Colonic mucosa (tissue), 4 donors: ENCODE results near the gene CROCC2. TPM values are rescaled to one million over a fixed set of nuclear protein-coding genes. Genes with fewer than 3 reads are reported as not detected.

ENCODE experiments used
- DNase-seq: peaks from one replicate; pipeline ENCODE4 v3.0.0-alpha.2; 2020
- H3K27ac ChIP-seq: fragments of 200-600 bp; one replicate; pipeline ENCODE4 v1.8.0; 2021
- H3K27me3 ChIP-seq: fragments of 200-600 bp; one replicate; pipeline ENCODE4 v1.8.0; 2021
- H3K36me3 ChIP-seq: fragments of 200-600 bp; one replicate; pipeline ENCODE4 v1.8.0; 2021
- H3K4me1 ChIP-seq: fragments of 200-600 bp; one replicate; pipeline ENCODE4 v1.8.0; 2021; ENCODE audit warnings: mild to moderate bottlenecking
- H3K4me3 ChIP-seq: fragments of 200-600 bp; one replicate; pipeline ENCODE4 v1.8.0; 2021
- H3K9ac ChIP-seq, 2 donors: one replicate each; pipeline ENCODE4 v1.7.0; 2013; ENCODE audit warnings: control low read depth in 2 of 2, low read depth in 2 of 2, low read length in 2 of 2
- H3K9me3 ChIP-seq: fragments of 200-600 bp; one replicate; pipeline ENCODE4 v1.8.0; 2021
- intact Hi-C: fragments of 100-400 bp; cut with DNase I; formaldehyde crosslinking; loops from one replicate; pipeline ENCODE4 v1.14.1; 2022
- total RNA-seq, 2 donors: library from RNA; stranded (reverse); fragmentation: NEBNext Ultra II Directional in 1 of 2; extraction: Animal tissue kit (Norgen Biotek cat#: 25700) in 1 of 2; gene quantifications; one replicate each; pipeline ENCODE4 v1.2.1, GENCODE V29; 2021
- TF ChIP-seq, protein P1 (sequence below): fragments of 200-600 bp; IDR thresholded peaks from one replicate; pipeline ENCODE4 v1.8.0; 2022; ENCODE audit warnings: antibody characterized with exemption, mild to moderate bottlenecking
- donor health status: healthy.
- donor health status: DM: no; HTN: no; CAD: no.
- donor health status: DM: no; HTN: no; CAD: no.

CROCC2 gene
- total RNA-seq, 2 donors from 2014 or later: 0.05 TPM; not detected in 1

DNA sequence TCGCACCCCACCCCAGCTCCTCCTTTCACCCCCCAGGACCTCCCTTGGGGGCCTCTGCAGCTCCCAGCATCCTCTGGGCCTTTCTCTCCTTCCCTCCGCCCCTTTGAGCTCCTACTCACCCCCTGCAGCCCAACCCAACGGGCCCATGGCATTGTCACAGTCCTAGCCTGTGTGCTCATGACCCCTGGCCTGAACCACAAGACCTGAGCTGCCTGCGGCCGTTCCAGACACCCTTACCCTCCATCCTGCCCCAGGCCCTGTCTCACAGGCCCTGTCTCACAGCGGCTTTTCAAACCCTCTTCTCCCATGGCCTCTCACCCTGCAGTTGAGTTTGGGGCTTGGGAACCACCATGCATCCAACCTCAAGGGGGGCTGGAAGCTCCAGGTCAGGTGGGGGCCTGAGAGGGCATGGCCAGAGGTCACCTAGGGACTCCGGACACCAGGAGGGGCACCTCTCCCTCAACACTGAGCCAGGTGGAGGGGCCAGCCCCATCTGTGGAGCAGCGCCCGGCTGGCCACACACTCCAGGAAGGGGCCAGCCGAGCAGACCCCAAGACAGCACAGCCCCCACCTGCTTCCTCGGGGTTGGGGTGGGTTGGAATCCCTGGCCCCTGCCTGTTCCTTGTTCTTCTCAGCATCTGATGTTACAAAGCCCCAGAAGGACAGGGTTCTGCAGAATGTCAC is 17.1 kb upstream of the CROCC2 start:
- no peak overlapping the region for H3K4me3 ChIP-seq
- TF ChIP-seq, protein P1, sequence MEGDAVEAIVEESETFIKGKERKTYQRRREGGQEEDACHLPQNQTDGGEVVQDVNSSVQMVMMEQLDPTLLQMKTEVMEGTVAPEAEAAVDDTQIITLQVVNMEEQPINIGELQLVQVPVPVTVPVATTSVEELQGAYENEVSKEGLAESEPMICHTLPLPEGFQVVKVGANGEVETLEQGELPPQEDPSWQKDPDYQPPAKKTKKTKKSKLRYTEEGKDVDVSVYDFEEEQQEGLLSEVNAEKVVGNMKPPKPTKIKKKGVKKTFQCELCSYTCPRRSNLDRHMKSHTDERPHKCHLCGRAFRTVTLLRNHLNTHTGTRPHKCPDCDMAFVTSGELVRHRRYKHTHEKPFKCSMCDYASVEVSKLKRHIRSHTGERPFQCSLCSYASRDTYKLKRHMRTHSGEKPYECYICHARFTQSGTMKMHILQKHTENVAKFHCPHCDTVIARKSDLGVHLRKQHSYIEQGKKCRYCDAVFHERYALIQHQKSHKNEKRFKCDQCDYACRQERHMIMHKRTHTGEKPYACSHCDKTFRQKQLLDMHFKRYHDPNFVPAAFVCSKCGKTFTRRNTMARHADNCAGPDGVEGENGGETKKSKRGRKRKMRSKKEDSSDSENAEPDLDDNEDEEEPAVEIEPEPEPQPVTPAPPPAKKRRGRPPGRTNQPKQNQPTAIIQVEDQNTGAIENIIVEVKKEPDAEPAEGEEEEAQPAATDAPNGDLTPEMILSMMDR: no peak
- peaks cover 9% of the 10 kb centered on the region for H3K4me1 ChIP-seq
- no peaks in the 10 kb centered on the region for H3K27me3 ChIP-seq
- no peak for DNase-seq
- intact Hi-C loops: no loop called here
- H3K9ac ChIP-seq: no peak overlapping the region
- no peaks in the 10 kb centered on the region for H3K9me3 ChIP-seq
- H3K27ac ChIP-seq: no peak overlapping the region
- H3K36me3 ChIP-seq: no peaks in the 10 kb centered on the region

DNA sequence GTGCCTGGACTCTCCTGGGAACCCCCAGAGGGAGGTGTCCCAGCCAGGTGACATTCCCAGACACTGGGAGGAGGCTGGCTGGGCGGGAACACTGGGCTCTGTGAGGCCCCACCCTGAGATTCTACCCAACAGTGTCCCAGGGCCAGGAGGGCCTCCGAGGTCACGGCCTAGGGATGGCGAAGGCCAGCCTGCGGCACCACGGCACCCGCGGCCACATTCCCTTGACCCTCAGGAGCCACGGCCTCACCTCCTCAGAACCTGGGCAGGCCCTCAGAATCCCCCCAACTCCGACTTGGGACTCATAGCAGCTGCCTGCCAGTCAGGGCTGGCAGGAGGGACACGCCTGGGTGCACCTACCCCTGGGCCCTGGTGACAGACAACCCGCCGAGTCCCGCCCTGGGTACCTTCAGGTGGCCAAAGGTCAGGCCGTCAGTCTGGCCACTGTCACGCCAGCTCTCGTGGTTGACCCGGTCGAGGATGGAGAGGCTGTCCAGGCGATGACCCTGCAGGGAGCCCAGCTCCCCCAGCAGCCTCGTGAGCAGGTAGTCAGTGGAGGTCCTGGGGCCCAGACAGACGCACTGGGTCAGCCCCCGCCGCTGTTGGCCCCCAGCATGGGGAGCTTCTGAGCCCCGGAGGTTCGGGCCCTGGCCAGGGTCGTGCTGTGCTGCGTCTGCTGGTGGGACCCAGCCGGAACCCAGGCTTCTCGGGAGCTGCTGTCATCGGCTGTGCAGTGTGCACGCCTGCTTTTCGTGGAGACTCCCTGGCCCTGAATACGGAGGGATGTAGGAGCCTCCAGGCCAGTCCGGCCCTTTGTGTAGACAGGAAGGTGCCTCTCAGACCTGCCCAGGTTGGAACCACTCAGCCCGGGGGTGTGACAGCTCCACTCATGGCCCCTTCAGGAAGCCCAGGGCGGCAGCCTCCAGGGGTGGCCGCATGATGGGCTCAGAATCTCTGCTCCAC is 16.3 kb upstream of the CROCC2 start:
- no peak overlapping the region for H3K9ac ChIP-seq
- H3K4me1 ChIP-seq: peaks cover 9% of the 10 kb centered on the region
- no peaks in the 10 kb centered on the region for H3K27me3 ChIP-seq
- peak; percentile 74 for DNase-seq
- H3K4me3 ChIP-seq: no peak overlapping the region
- TF ChIP-seq, protein P1: no peak
- no peak overlapping the region for H3K27ac ChIP-seq
- intact Hi-C loops: no loop called here
- H3K36me3 ChIP-seq: no peaks in the 10 kb centered on the region
- no peaks in the 10 kb centered on the region for H3K9me3 ChIP-seq

DNA sequence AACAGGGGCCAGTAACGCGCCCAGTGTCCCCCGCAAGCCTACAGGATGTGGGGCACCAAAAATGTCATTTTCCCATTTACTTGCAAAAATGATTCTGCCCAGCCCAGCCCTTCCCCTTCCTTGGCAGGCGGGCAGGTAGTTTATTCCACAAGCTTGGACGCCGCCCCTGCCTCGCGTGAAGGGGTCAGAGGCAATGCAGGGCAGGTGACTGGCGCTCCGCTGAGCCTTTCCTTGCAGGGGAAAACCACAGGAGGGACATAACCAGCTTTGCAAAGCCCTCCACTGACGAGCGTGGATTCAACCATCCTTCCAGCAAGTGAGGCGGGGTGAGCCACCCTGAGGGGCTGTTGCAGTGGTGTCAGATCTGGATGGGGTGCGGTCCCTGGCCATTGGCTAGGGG is 15.4 kb upstream of the CROCC2 start:
- Histone ChIP-seq H3K9ac (no peak overlapping the region), H3K27me3 (no peaks in the 10 kb centered on the region), H3K27ac (no peak overlapping the region), H3K9me3 (no peaks in the 10 kb centered on the region), H3K4me1 (peaks cover 9% of the 10 kb centered on the region), H3K36me3 (no peaks in the 10 kb centered on the region), H3K4me3 (no peak overlapping the region)
- DNase-seq: no peak
- TF ChIP-seq, protein P1: no peak
- intact Hi-C loops: no loop called here

DNA sequence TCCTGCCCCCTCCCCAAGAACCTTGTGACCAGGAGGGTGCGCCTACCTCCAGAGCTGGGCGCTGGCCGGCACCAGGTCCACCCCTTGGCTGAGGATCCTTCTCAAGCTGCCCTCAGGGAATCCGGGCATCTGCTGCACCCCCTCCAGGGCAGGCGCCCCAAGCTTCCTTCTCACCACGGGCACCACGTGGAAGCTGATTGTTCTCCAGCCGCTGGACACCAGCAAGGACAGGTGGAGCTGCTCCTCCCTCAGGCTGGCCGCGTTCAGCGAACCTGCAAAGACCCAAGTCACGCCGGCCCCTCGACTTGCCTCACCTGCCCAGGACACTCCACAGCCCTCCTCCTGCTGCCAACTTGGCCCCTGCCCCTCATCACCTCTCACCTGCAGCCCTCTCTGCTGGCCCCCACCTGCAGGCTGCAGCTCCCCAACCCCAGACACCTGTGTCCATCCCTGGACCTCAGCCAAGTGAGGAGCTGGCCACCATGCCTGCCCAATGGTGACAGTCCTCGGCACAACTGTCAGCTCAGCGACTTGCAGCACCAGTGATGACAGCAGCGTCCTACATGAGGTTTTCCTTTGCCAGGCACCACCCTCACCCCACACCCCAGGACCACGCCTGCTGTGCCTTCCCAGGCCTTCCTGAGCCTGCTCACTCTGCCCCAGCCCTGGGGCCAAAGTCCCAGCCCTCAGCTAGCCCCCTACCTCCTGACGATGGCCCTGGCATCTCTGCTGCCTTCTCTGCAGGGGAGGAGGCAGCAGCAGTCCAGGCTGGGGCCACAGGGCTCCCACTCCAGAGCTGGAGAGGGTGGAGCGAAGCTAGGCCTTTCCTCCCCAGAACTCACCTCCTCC is 14.4 kb upstream of the CROCC2 start:
- H3K4me1 ChIP-seq: peaks cover 9% of the 10 kb centered on the region
- no peaks in the 10 kb centered on the region for H3K9me3 ChIP-seq
- H3K36me3 ChIP-seq: no peaks in the 10 kb centered on the region
- no peak for DNase-seq
- intact Hi-C loops: no loop called here
- TF ChIP-seq, protein P1: no peak
- peak overlapping the region in 1 of 2 donors; percentile 3 for H3K9ac ChIP-seq
- H3K27ac ChIP-seq: no peak overlapping the region
- no peak overlapping the region for H3K4me3 ChIP-seq
- H3K27me3 ChIP-seq: no peaks in the 10 kb centered on the region

DNA sequence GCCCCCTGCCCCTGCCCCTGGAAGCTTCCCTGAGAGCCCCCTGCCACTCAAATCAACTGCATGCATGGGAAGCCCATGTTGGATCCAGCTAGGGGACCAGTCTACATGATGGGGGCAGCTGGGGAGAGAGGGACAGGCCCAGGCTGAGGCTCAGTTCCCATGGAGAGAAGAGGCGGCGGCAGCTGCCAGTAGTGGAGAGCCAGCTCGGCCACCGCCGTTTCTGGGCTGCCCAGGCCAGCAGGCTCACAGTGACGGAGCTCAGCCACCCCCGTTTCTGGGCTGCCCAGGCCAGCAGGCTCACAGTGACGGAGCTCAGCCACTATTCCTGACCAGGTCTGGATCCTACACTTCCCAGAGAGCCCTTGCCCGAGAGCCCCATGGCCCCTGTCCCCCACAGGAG is 13.8 kb upstream of the CROCC2 start:
- Histone ChIP-seq H3K9me3 (no peaks in the 10 kb centered on the region), H3K27me3 (no peaks in the 10 kb centered on the region), H3K36me3 (no peaks in the 10 kb centered on the region), H3K9ac (no peak overlapping the region), H3K4me3 (no peak overlapping the region), H3K4me1 (peaks cover 9% of the 10 kb centered on the region), H3K27ac (no peak overlapping the region)
- no peak for DNase-seq
- TF ChIP-seq, protein P1: no peak
- intact Hi-C loops: no loop called here
